OCI-LY7 (cell line): ENCODE measurements around the gene PIEZO1.

Experiments
- CTCF ChIP-seq: fragments of 200-600 bp; sonication (generic); conservative IDR thresholded peaks from 2 replicates; pipeline ENCODE4 v1.5.1; 2014; ENCODE audit warnings: mild to moderate bottlenecking, antibody characterized with exemption, low read length, moderate library complexity, mixed read lengths
- EZH2phosphoT487 ChIP-seq: fragments of 200-600 bp; sonication (generic); IDR thresholded peaks from 2 replicates; pipeline ENCODE4 v1.6.1; 2018; ENCODE audit warnings: low read depth, borderline replicate concordance, mild to moderate bottlenecking, mixed run types, antibody characterized with exemption, low read length, moderate library complexity, mixed read lengths

- TF ChIP-seq CTCF: no peak
- TF ChIP-seq EZH2phosphoT487: no peak
These were observed 62.9 kb downstream of the PIEZO1 start for GRCh38 chr16:88721815-88722755.
